Measurements from ENCODE around the gene FN1.

The FN1 gene

GRCh38 chr2:215447056-215447455 is 11.2 kb upstream of the FN1 start:
- DNase-seq (ENCODE audit: extremely low spot score, insufficient read length, low read depth) (no peak), FAIRE-seq (no peak)

- DNase-seq (ENCODE audit: extremely low spot score, insufficient read length, low read depth) (no peak), FAIRE-seq (no peak)
Measured at GRCh38 chr2:215442401-215442787, 6.5 kb upstream of the FN1 start.

GRCh38 chr2:215441560-215442400 is 5.9 kb upstream of the FN1 start:
- no peak for FAIRE-seq
- no peak for DNase-seq (ENCODE audit: extremely low spot score, insufficient read length, low read depth)

- FAIRE-seq (no peak), DNase-seq (ENCODE audit: extremely low spot score, insufficient read length, low read depth) (no peak)
Measured at GRCh38 chr2:215439980-215440512, 4.2 kb upstream of the FN1 start.

DNA sequence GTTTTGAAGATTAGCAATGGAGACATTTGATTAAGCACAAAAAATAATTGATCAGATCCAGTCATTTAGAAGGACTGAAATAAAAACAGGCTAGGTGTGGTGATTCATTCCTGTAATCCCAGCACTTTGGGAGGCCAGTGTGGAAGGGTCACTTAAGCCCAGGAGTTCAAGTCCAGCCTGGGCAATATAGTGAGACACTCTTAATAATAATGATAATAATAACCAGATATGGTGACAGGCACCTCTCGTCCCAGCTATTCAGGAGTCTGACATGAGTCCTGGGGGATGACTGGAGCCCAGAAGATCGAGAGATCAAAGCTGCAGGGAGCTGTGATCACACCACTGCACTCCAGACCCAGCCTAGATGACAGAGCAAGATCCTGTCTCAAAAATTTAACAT is 3.5 kb upstream of the FN1 start:
- DNase-seq (ENCODE audit: extremely low spot score, insufficient read length, low read depth) = no peak
- no peak for FAIRE-seq

DNA sequence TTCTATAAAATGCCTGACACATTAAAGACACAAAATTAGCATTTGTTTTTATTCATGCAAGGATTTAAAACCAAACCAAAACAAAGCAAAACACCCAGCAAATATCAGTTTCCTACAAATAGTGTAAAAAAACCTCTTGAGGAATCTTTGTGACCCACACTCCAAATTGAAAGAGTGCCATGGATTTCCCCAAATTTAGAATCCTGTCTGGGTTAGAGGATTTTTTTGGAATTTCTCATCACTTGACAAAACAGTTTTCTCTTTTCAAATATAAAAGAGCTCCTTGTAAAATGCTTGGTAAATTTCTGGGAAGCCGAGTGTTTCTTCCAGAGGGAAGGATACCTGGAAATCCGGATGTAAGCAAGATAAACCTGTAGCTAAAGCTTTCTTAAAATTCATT is 1.7 kb upstream of the FN1 start:
- FAIRE-seq = no peak

DNA sequence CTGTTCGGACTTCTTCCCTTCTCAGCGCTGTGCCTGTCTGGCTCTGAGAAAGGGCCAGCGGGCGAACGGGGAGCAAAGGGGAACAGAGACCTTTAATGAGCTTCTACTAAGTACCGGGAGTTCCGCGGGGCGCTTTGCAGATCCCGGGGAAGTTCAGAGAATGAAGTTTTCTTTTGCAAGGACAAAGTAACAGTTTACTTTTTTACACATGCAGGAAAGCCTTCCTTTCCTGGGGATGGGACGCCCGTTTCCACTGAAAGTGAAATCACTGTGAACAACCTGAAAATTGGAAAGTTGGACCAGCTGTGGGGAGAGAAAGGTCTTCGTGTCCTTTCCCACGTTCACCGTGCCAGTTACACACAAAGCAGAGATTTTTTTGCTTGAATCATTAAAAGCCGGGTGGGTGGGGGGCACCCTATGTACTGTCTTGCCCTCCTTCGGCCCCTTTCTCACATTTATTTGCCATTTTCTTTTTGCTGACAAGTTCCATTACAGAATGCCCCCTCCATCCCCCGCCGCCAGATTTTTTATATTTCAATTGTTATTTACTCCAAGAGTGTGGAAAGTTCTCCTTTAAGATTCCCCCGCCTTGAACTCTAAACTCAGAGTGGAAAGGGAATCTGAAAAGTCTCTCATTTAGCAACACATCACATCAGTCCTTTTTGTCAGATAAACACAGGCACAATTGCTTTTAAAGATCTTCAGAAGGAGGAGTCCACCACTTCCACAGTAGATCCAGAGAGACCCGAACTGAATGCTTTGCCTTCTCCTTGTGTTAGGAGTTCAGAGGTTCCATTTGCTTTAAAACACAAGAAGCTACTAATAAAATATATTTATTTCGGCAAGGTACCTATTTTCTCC is 1.1 kb upstream of the FN1 start:
- DNase-seq (ENCODE audit: extremely low spot score, insufficient read length, low read depth) = no peak
- no peak for FAIRE-seq

More for the DNA sequence above, 1.7 kb upstream of the FN1 start:
- no peak for DNase-seq (ENCODE audit: extremely low spot score, insufficient read length, low read depth)

GRCh38 chr2:215435280-215435869 is 493 bp downstream of the FN1 start:
- no peak for FAIRE-seq
- DNase-seq (ENCODE audit: extremely low spot score, insufficient read length, low read depth) = no peak

- no peak for DNase-seq (ENCODE audit: extremely low spot score, insufficient read length, low read depth)
- no peak for FAIRE-seq
Measured at GRCh38 chr2:215434447-215435279, 1.2 kb downstream of the FN1 start.

GRCh38 chr2:215432759-215433594 is 2.9 kb downstream of the FN1 start:
- DNase-seq (ENCODE audit: extremely low spot score, insufficient read length, low read depth) (no peak), FAIRE-seq (no peak)

GRCh38 chr2:215431778-215432758 is 3.8 kb downstream of the FN1 start:
- DNase-seq (ENCODE audit: extremely low spot score, insufficient read length, low read depth) (no peak), FAIRE-seq (no peak)

GRCh38 chr2:215431290-215431689 is 4.6 kb downstream of the FN1 start:
- no peak for DNase-seq (ENCODE audit: extremely low spot score, insufficient read length, low read depth)
- no peak for FAIRE-seq

- FAIRE-seq (no peak), DNase-seq (ENCODE audit: extremely low spot score, insufficient read length, low read depth) (no peak)
Measured at GRCh38 chr2:215430528-215431187, 5.2 kb downstream of the FN1 start.

- DNase-seq (ENCODE audit: extremely low spot score, insufficient read length, low read depth) = no peak
- FAIRE-seq = no peak
Measured at GRCh38 chr2:215429424-215429823, 6.4 kb downstream of the FN1 start.

DNA sequence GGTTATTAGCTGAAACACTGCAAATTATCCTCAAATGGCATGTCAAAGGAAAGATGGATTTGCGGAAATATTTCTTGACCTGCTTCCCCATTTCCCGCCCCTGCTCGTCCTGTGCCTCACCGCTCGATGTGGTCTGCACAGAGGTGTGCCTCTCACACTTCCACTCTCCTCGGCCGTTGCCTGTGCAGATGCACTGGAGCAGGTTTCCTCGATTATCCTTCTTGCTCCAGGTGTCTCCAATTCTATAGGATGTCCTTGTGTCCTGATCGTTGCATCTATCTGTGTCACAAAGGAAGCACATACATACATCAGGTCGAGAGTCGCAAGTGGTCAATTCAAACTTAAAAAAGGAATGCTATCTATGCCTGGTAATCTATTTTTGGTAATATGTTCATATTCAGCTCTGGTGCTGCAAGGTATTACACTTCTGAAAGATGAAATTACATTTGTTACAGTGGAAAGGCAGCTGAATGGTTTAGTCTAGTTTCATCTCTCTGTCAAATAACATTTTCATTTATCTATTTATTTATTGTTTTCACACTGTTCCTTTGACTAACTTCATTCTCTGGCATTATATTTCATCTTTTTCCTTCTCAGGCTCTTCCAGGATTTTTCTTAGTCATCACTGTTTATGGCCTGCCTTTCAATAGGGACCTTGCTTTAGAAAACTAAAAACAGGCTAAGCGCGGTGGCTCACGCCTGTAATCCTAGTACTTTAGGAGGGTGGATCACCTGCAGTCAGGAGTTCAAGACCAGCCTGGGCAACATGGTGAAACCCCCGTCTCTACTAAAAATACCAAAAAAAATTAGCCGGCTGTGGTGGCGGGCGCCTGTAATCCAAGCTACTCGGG is 7.6 kb downstream of the FN1 start:
- DNase-seq (ENCODE audit: extremely low spot score, insufficient read length, low read depth) = no peak
- no peak for FAIRE-seq

DNA sequence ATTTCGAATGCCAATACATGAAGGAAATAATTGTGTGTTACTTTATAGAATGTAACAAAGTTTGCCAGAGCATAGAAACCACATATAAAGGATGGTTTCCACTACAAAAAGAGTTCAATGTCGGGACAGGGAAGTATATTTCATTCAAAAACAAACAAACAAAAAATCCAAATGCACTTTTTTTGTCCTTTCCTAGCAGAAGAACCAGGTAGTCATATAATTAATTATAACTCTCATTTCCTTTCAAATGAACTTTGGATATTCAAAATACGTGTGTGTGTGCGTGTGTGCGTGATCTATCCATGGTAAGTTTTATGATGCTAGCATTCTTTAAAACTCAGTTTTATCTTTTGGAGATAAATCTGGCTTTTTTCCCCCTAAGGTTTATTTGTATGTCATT is 8.3 kb downstream of the FN1 start:
- DNase-seq (ENCODE audit: extremely low spot score, insufficient read length, low read depth) = no peak
- FAIRE-seq = no peak

All from GM18507 (cell line).